OCI-LY3 (cell line): ENCODE data around the gene FCN1.

ENCODE experiments used
- EZH2phosphoT487 ChIP-seq: fragments of 200-600 bp; shearing (Covaris generic); IDR thresholded peaks from 2 replicates; pipeline ENCODE4 v1.6.1; 2018; ENCODE audit warnings: antibody characterized with exemption, mixed run types, low read depth
- TF ChIP-seq, protein P1 (sequence below): fragments of 200-600, 300-600 bp; sonication (generic); IDR thresholded peaks from 2 replicates; pipeline ENCODE4 v1.5.1; 2014; ENCODE audit warnings: antibody characterized with exemption, low read length, low read depth

- TF ChIP-seq, protein P1, sequence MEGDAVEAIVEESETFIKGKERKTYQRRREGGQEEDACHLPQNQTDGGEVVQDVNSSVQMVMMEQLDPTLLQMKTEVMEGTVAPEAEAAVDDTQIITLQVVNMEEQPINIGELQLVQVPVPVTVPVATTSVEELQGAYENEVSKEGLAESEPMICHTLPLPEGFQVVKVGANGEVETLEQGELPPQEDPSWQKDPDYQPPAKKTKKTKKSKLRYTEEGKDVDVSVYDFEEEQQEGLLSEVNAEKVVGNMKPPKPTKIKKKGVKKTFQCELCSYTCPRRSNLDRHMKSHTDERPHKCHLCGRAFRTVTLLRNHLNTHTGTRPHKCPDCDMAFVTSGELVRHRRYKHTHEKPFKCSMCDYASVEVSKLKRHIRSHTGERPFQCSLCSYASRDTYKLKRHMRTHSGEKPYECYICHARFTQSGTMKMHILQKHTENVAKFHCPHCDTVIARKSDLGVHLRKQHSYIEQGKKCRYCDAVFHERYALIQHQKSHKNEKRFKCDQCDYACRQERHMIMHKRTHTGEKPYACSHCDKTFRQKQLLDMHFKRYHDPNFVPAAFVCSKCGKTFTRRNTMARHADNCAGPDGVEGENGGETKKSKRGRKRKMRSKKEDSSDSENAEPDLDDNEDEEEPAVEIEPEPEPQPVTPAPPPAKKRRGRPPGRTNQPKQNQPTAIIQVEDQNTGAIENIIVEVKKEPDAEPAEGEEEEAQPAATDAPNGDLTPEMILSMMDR = no peak
- TF ChIP-seq EZH2phosphoT487 = no peak
Measured at GRCh38 chr9:134869554-134870300, 48.0 kb downstream of the FCN1 start.
